DMS79 (cell line): Measurements from ENCODE around the gene RYR2.

Experiments
- DNase-seq: peaks from one replicate; lab custom pipeline; 2025; lab: John Stamatoyannopoulos, UW

Gene RYR2

GRCh38 chr1:237858992-237859391 is 817.0 kb downstream of the RYR2 start:
- no peak for DNase-seq

GRCh38 chr1:237861944-237862343 is 820.0 kb downstream of the RYR2 start:
- no peak for DNase-seq

GRCh38 chr1:237863234-237863633 is 821.2 kb downstream of the RYR2 start:
- DNase-seq: no peak

GRCh38 chr1:237864338-237865244 is 822.6 kb downstream of the RYR2 start:
- no peak for DNase-seq

- no peak for DNase-seq
Measured at GRCh38 chr1:237867380-237867888, 825.5 kb downstream of the RYR2 start.

DNA sequence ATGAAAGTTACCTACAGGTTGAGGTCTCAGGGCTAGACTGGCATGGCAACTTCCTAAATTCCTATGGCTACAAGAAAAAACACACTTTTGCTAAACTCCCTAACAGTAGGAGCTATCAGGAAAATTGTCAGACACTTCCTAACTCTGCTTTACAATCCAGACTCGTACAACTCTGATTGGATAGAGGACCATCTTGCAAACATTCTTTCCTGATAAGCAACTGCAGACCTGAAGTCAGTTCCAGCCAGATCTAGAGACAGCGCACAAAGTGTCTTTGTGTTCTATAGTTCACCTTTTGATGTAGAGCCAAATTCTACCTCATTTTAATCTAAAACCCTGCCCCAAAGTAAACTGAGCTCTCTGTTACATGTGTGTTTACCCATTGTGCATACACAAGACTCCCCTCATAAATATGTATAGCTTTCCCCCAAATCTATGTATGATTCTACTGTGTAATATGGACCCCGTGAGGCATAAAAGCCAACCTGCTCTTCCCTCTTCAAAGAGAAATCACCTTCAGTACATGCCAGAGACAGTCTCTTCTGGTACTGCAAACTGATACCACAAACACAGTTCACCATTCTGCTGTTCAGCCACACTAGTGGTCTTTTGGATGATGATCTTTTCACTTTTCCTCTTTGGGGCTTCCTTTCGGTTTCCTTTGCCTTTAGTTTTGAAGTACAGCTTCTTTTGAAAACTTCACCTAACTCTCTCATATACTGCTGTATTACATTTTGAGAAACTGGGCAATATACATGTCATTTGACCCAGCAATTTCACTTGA is 827.0 kb downstream of the RYR2 start:
- DNase-seq: no peak

DNA sequence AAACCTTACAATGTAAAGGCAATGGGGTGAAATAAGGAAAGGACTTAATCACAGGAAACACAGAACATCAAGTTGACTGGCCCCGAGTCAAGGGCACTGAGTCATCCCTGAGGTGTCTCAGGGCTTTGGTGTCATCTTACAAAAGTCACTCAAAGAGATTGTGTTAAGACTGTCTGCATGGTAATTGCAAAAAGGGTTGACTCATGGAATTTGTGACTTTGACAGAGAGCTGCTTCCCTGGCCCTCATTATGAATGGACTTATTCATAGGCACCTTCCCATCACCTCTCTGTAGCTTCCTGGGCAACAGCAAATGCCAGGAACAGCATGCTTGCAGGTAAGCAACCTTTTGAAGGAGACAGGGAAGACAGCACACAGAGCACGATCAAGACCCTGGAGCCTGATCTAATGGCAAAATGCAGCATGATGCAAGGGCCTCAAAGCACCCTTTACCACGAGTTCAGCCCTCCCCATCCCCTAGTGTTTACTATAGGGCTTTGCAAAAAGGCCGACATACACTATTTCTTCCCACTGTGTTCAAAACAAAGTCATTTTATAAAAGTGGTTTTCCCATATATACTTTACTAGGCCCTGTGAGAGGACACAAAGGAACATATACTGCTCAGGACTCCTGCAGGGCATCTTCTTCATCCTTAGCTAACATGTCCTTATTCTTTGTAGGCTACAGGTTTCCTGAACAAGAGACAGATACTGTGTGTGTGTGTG is 831.7 kb downstream of the RYR2 start:
- DNase-seq: no peak

DNA sequence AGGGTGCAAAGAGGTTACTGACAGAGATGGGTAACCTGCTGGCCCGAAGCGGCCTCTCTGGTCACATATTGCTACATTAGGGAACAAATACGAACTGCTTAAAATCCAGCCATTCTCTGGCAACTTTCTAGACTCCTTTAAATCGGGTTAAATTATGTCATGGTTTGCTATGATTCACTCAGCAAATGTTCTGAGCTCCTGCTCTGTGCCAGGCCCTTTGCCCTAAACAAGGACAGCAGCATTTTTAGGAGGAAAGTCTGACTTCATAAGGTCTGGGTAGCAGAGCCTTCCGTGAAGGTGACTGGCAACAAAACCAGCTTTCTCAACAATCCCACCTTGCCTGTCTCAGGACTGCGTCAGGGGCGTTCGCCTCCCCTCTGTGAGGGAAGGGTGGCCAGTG is 833.3 kb downstream of the RYR2 start:
- no peak for DNase-seq

GRCh38 chr1:237877631-237878030 is 835.6 kb downstream of the RYR2 start:
- no peak for DNase-seq

DNA sequence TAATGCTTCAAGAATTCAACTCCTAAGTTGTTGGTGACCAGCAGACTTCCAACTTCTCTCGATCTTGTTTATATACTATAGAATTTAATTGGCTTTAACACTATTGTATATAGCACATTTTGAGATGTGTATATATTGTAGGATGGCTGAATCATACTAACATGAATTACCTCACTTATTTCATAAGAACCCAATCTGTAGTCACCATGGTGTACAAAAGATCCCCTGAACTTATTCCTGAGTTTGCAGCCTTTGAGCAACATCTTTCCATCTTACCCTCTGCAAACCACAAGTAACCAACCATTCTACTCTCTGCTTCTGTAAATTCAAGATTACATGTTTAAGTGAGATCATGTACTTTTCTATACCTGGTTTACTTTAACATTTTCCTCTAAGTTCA is 836.4 kb downstream of the RYR2 start:
- DNase-seq: no peak

GRCh38 chr1:237879195-237879594 is 837.2 kb downstream of the RYR2 start:
- no peak for DNase-seq
